DOHH2 (cell line): ENCODE results near the gene PDIA6.

ENCODE experiments used
- CTCF ChIP-seq: fragments of 200-600 bp; sonication (generic); IDR thresholded peaks from one replicate; pipeline ENCODE4 v1.5.1; 2014; ENCODE audit warnings: antibody characterized with exemption, mild to moderate bottlenecking, low read depth, low read length; ENCODE audit not compliant: poor library complexity, severe bottlenecking
- EZH2phosphoT487 ChIP-seq: fragments of 200-600 bp; sonication (generic); IDR thresholded peaks from 2 replicates; pipeline ENCODE4 v1.6.1; 2017; ENCODE audit warnings: borderline replicate concordance, mild to moderate bottlenecking, antibody characterized with exemption, low read length, moderate library complexity, mixed read lengths

GRCh38 chr2:10814571-10815331 lies 2.2 kb upstream of the PDIA6 start:
- no peak for TF ChIP-seq CTCF
- TF ChIP-seq EZH2phosphoT487 = no peak
